Activated naive CD4-positive, alpha-beta T cell treated with anti-CD3 and anti-CD28 coated beads, Interleukin-2, amount 50 U/mL, for 24 hours (primary cell): Measurements from ENCODE around the gene SPEG.

Experiments used
- H3K27ac Mint-ChIP-seq: one replicate; pipeline ENCODE4 v1.8.0; 2021; ENCODE audit warnings: mild to moderate bottlenecking, mixed read lengths
- H3K27me3 Mint-ChIP-seq: one replicate; pipeline ENCODE4 v1.8.0; 2021; ENCODE audit warnings: mixed read lengths
- H3K36me3 Mint-ChIP-seq: one replicate; pipeline ENCODE4 v1.8.0; 2021; ENCODE audit warnings: mixed read lengths
- H3K4me1 Mint-ChIP-seq: one replicate; pipeline ENCODE4 v1.8.0; 2021; ENCODE audit warnings: mixed read lengths
- H3K4me3 Mint-ChIP-seq: one replicate; pipeline ENCODE4 v1.8.0; 2021; ENCODE audit warnings: mild to moderate bottlenecking, mixed read lengths
- H3K9me3 Mint-ChIP-seq: one replicate; pipeline ENCODE4 v1.8.0; 2021; ENCODE audit warnings: mixed read lengths

Gene SPEG

GRCh38 chr2:219455581-219455980 lies 20.9 kb downstream of the SPEG start:
- no peak overlapping the region for H3K27ac Mint-ChIP-seq
- no peak overlapping the region for H3K4me3 Mint-ChIP-seq
- H3K27me3 Mint-ChIP-seq, result peaks cover 1% of the 10 kb centered on the region
- H3K4me1 Mint-ChIP-seq, result no peaks in the 10 kb centered on the region
- H3K36me3 Mint-ChIP-seq, result no peaks in the 10 kb centered on the region
- no peaks in the 10 kb centered on the region for H3K9me3 Mint-ChIP-seq

- H3K27me3 Mint-ChIP-seq, result no peaks in the 10 kb centered on the region
- no peak overlapping the region for H3K4me3 Mint-ChIP-seq
Measured at GRCh38 chr2:219457784-219458369, 23.2 kb downstream of the SPEG start.

GRCh38 chr2:219458996-219459395 lies 24.4 kb downstream of the SPEG start:
- Mint-ChIP-seq H3K27me3 (no peaks in the 10 kb centered on the region), H3K36me3 (no peaks in the 10 kb centered on the region), H3K27ac (no peak overlapping the region), H3K9me3 (no peaks in the 10 kb centered on the region), H3K4me3 (no peak overlapping the region), H3K4me1 (no peaks in the 10 kb centered on the region)

More at GRCh38 chr2:219457784-219458369, 23.2 kb downstream of the SPEG start:
- no peaks in the 10 kb centered on the region for H3K36me3 Mint-ChIP-seq
- H3K4me1 Mint-ChIP-seq, result no peaks in the 10 kb centered on the region
- no peak overlapping the region for H3K27ac Mint-ChIP-seq
- H3K9me3 Mint-ChIP-seq, result no peaks in the 10 kb centered on the region

GRCh38 chr2:219459460-219460311 lies 25.0 kb downstream of the SPEG start:
- H3K4me1 Mint-ChIP-seq, result no peaks in the 10 kb centered on the region
- no peaks in the 10 kb centered on the region for H3K27me3 Mint-ChIP-seq
- H3K36me3 Mint-ChIP-seq, result no peaks in the 10 kb centered on the region
- no peaks in the 10 kb centered on the region for H3K9me3 Mint-ChIP-seq
- no peak overlapping the region for H3K4me3 Mint-ChIP-seq
- no peak overlapping the region for H3K27ac Mint-ChIP-seq

- H3K27me3 Mint-ChIP-seq, result no peaks in the 10 kb centered on the region
- H3K9me3 Mint-ChIP-seq, result no peaks in the 10 kb centered on the region
- no peak overlapping the region for H3K27ac Mint-ChIP-seq
- H3K4me1 Mint-ChIP-seq, result no peaks in the 10 kb centered on the region
- no peaks in the 10 kb centered on the region for H3K36me3 Mint-ChIP-seq
- H3K4me3 Mint-ChIP-seq, result no peak overlapping the region
Measured at GRCh38 chr2:219460424-219460926, 25.8 kb downstream of the SPEG start.

- H3K4me1 Mint-ChIP-seq, result no peaks in the 10 kb centered on the region
- H3K4me3 Mint-ChIP-seq, result no peak overlapping the region
- H3K36me3 Mint-ChIP-seq, result no peaks in the 10 kb centered on the region
- H3K27ac Mint-ChIP-seq, result no peak overlapping the region
- H3K9me3 Mint-ChIP-seq, result no peaks in the 10 kb centered on the region
- no peaks in the 10 kb centered on the region for H3K27me3 Mint-ChIP-seq
Measured at GRCh38 chr2:219461047-219461514, 26.4 kb downstream of the SPEG start.

GRCh38 chr2:219461669-219462068 lies 27.0 kb downstream of the SPEG start:
- H3K27me3 Mint-ChIP-seq, result no peaks in the 10 kb centered on the region
- H3K4me1 Mint-ChIP-seq, result no peaks in the 10 kb centered on the region
- no peaks in the 10 kb centered on the region for H3K36me3 Mint-ChIP-seq
- no peak overlapping the region for H3K4me3 Mint-ChIP-seq
- H3K27ac Mint-ChIP-seq, result no peak overlapping the region
- no peaks in the 10 kb centered on the region for H3K9me3 Mint-ChIP-seq

- Mint-ChIP-seq H3K9me3 (no peaks in the 10 kb centered on the region), H3K27ac (no peak overlapping the region), H3K36me3 (no peaks in the 10 kb centered on the region), H3K4me3 (no peak overlapping the region), H3K4me1 (no peaks in the 10 kb centered on the region), H3K27me3 (no peaks in the 10 kb centered on the region)
Measured at GRCh38 chr2:219462349-219462748, 27.7 kb downstream of the SPEG start.

- H3K27ac Mint-ChIP-seq, result no peak overlapping the region
- H3K9me3 Mint-ChIP-seq, result no peaks in the 10 kb centered on the region
- no peaks in the 10 kb centered on the region for H3K36me3 Mint-ChIP-seq
Measured at GRCh38 chr2:219464286-219465032, 29.8 kb downstream of the SPEG start.

GRCh38 chr2:219465659-219466561 lies 31.3 kb downstream of the SPEG start:
- H3K27me3 Mint-ChIP-seq, result no peaks in the 10 kb centered on the region
- H3K27ac Mint-ChIP-seq, result no peak overlapping the region
- no peak overlapping the region for H3K4me3 Mint-ChIP-seq
- no peaks in the 10 kb centered on the region for H3K9me3 Mint-ChIP-seq
- H3K4me1 Mint-ChIP-seq, result no peaks in the 10 kb centered on the region
- no peaks in the 10 kb centered on the region for H3K36me3 Mint-ChIP-seq

More at GRCh38 chr2:219464286-219465032, 29.8 kb downstream of the SPEG start:
- no peaks in the 10 kb centered on the region for H3K4me1 Mint-ChIP-seq
- no peak overlapping the region for H3K4me3 Mint-ChIP-seq
- H3K27me3 Mint-ChIP-seq, result no peaks in the 10 kb centered on the region

- no peaks in the 10 kb centered on the region for H3K4me1 Mint-ChIP-seq
Measured at GRCh38 chr2:219466816-219467735, 32.4 kb downstream of the SPEG start.

GRCh38 chr2:219467736-219468075 lies 33.1 kb downstream of the SPEG start:
- no peaks in the 10 kb centered on the region for H3K9me3 Mint-ChIP-seq
- H3K27ac Mint-ChIP-seq, result no peak overlapping the region
- H3K27me3 Mint-ChIP-seq, result no peaks in the 10 kb centered on the region
- no peaks in the 10 kb centered on the region for H3K4me1 Mint-ChIP-seq
- H3K36me3 Mint-ChIP-seq, result no peaks in the 10 kb centered on the region
- no peak overlapping the region for H3K4me3 Mint-ChIP-seq

More at GRCh38 chr2:219466816-219467735, 32.4 kb downstream of the SPEG start:
- H3K4me3 Mint-ChIP-seq, result no peak overlapping the region
- no peaks in the 10 kb centered on the region for H3K36me3 Mint-ChIP-seq
- no peaks in the 10 kb centered on the region for H3K27me3 Mint-ChIP-seq
- H3K9me3 Mint-ChIP-seq, result no peaks in the 10 kb centered on the region
- H3K27ac Mint-ChIP-seq, result no peak overlapping the region

- Mint-ChIP-seq H3K27ac (no peak overlapping the region), H3K4me3 (no peak overlapping the region), H3K9me3 (no peaks in the 10 kb centered on the region), H3K36me3 (no peaks in the 10 kb centered on the region), H3K27me3 (no peaks in the 10 kb centered on the region), H3K4me1 (no peaks in the 10 kb centered on the region)
Measured at GRCh38 chr2:219468410-219469185, 34.0 kb downstream of the SPEG start.
